ENCODE data around the gene VPS4B.
A peak's percentile ranks its signal among the peaks of the same experiment; 100 is the strongest.

VPS4B gene

GRCh38 chr18:63433334-63433866 is 11.1 kb upstream of the VPS4B start:
- no peak overlapping the region for H3K27ac ChIP-seq
- no peak for DNase-seq (ENCODE audit: low read depth, low spot score)

GRCh38 chr18:63431180-63431579 is 8.9 kb upstream of the VPS4B start:
- no peak for DNase-seq (ENCODE audit: low read depth, low spot score)
- no peak overlapping the region for H3K27ac ChIP-seq

GRCh38 chr18:63430526-63430925 is 8.2 kb upstream of the VPS4B start:
- no peak for DNase-seq (ENCODE audit: low read depth, low spot score)

GRCh38 chr18:63427558-63427957 is 5.3 kb upstream of the VPS4B start:
- H3K27ac ChIP-seq = peak overlapping the region; percentile 96
- peak; percentile 100 for DNase-seq (ENCODE audit: low read depth, low spot score)

More at GRCh38 chr18:63430526-63430925, 8.2 kb upstream of the VPS4B start:
- no peak overlapping the region for H3K27ac ChIP-seq

- H3K27ac ChIP-seq = peak overlapping the region; percentile 95
- peak; percentile 52 for DNase-seq (ENCODE audit: low read depth, low spot score)
These were observed 608 bp upstream of the VPS4B start for GRCh38 chr18:63422864-63423304.

- peak overlapping the region; percentile 95 for H3K27ac ChIP-seq
- DNase-seq (ENCODE audit: low read depth, low spot score) = no peak
These were observed 762 bp downstream of the VPS4B start for GRCh38 chr18:63421514-63421913.

GRCh38 chr18:63412953-63413352 is 9.3 kb downstream of the VPS4B start:
- no peak for DNase-seq (ENCODE audit: low read depth, low spot score)
- peak overlapping the region; percentile 68 for H3K27ac ChIP-seq

GRCh38 chr18:63410792-63411191 is 11.5 kb downstream of the VPS4B start:
- H3K27ac ChIP-seq = peak overlapping the region; percentile 68
- peak; percentile 22 for DNase-seq (ENCODE audit: low read depth, low spot score)

GRCh38 chr18:63409301-63409700 is 13.0 kb downstream of the VPS4B start:
- peak; percentile 20 for DNase-seq (ENCODE audit: low read depth, low spot score)
- peak overlapping the region; percentile 68 for H3K27ac ChIP-seq

- peak overlapping the region; percentile 68 for H3K27ac ChIP-seq
- no peak for DNase-seq (ENCODE audit: low read depth, low spot score)
These were observed 14.5 kb downstream of the VPS4B start for GRCh38 chr18:63407734-63408133.

- no peak for DNase-seq (ENCODE audit: low read depth, low spot score)
- H3K27ac ChIP-seq = no peak overlapping the region
These were observed 16.3 kb downstream of the VPS4B start for GRCh38 chr18:63405986-63406385.

GRCh38 chr18:63402246-63403162 is 19.8 kb downstream of the VPS4B start:
- DNase-seq (ENCODE audit: low read depth, low spot score) = no peak
- no peak overlapping the region for H3K27ac ChIP-seq

- DNase-seq (ENCODE audit: low read depth, low spot score) = no peak
- H3K27ac ChIP-seq = no peak overlapping the region
These were observed 23.0 kb downstream of the VPS4B start for GRCh38 chr18:63399300-63399699.

- H3K27ac ChIP-seq = no peak overlapping the region
- no peak for DNase-seq (ENCODE audit: low read depth, low spot score)
These were observed 24.9 kb downstream of the VPS4B start for GRCh38 chr18:63397349-63397748.

GRCh38 chr18:63395503-63395902 is 26.8 kb downstream of the VPS4B start:
- DNase-seq (ENCODE audit: low read depth, low spot score) = no peak
- H3K27ac ChIP-seq = no peak overlapping the region

- no peak for DNase-seq (ENCODE audit: low read depth, low spot score)
- H3K27ac ChIP-seq = no peak overlapping the region
These were observed 27.3 kb downstream of the VPS4B start for GRCh38 chr18:63394954-63395353.

- no peak overlapping the region for H3K27ac ChIP-seq
- DNase-seq (ENCODE audit: low read depth, low spot score) = no peak
These were observed 34.4 kb downstream of the VPS4B start for GRCh38 chr18:63387861-63388260.

GRCh38 chr18:63382843-63383242 is 39.4 kb downstream of the VPS4B start:
- DNase-seq (ENCODE audit: low read depth, low spot score) = no peak
- no peak overlapping the region for H3K27ac ChIP-seq

GRCh38 chr18:63379639-63379962 is 42.7 kb downstream of the VPS4B start:
- peak overlapping the region; percentile 16 for H3K27ac ChIP-seq
- DNase-seq (ENCODE audit: low read depth, low spot score) = no peak

GRCh38 chr18:63378919-63379638 is 43.2 kb downstream of the VPS4B start:
- DNase-seq (ENCODE audit: low read depth, low spot score) = no peak

More at GRCh38 chr18:63378919-63379638, 43.2 kb downstream of the VPS4B start:
- peak overlapping the region; percentile 16 for H3K27ac ChIP-seq
